ENCODE measurements around the gene ZBTB39.

Gene ZBTB39

GRCh38 chr12:56953314-56953713 lies 53.0 kb downstream of the ZBTB39 start:
- in situ Hi-C loops (cut with HindIII; ENCODE audit: low sequenced_read_pairs), result no loop called here

GRCh38 chr12:56951582-56952339 lies 54.6 kb downstream of the ZBTB39 start:
- in situ Hi-C loops (cut with HindIII; ENCODE audit: low sequenced_read_pairs), result no loop called here

- in situ Hi-C loops (cut with HindIII; ENCODE audit: low sequenced_read_pairs), result no loop called here
Measured at GRCh38 chr12:56948881-56949280, 57.5 kb downstream of the ZBTB39 start.
